GM08714 (cell line): ENCODE results near the gene MON1B.
"Not testable (repeated sequence)": the region's sequence is repeated elsewhere in the genome, so short reads cannot be mapped to it uniquely, and the experiment has no call there.

ENCODE experiments used
- H3K4me3 ChIP-seq: fragments of 200-500 bp; sonication (Bioruptor generic); 2 replicates; pipeline ENCODE4 v1.5.1; 2014; ENCODE audit warnings: mild to moderate bottlenecking, low read length, inconsistent platforms
- ZNF274 ChIP-seq: IDR thresholded peaks from 2 replicates; pipeline ENCODE4 v1.6.1; 2012; ENCODE audit warnings: mild to moderate bottlenecking, low read depth, low read length

MON1B gene

GRCh38 chr16:77183137-77183536 is 7.9 kb upstream of the MON1B start:
- TF ChIP-seq ZNF274, result no peak
- no peak overlapping the region for H3K4me3 ChIP-seq

- H3K4me3 ChIP-seq, result not testable (repeated sequence)
Measured at GRCh38 chr16:77186298-77186697, 4.7 kb upstream of the MON1B start.

DNA sequence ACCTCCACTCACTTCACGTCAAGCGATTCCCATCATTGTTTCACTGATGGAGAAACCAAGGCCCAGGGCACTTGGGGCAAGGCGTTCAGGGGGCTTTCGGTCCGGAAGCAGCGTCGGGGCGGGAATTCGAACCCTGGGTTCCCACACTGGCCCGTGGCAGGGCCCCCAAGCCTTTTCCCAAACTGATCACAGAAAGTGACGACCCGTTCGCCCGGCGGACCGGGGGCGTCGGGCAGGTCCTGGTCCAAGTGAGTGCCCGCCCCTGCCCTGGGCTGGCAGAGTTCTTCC is 856 bp upstream of the MON1B start:
- no peak for TF ChIP-seq ZNF274
- peak overlapping the region; percentile 84 for H3K4me3 ChIP-seq

DNA sequence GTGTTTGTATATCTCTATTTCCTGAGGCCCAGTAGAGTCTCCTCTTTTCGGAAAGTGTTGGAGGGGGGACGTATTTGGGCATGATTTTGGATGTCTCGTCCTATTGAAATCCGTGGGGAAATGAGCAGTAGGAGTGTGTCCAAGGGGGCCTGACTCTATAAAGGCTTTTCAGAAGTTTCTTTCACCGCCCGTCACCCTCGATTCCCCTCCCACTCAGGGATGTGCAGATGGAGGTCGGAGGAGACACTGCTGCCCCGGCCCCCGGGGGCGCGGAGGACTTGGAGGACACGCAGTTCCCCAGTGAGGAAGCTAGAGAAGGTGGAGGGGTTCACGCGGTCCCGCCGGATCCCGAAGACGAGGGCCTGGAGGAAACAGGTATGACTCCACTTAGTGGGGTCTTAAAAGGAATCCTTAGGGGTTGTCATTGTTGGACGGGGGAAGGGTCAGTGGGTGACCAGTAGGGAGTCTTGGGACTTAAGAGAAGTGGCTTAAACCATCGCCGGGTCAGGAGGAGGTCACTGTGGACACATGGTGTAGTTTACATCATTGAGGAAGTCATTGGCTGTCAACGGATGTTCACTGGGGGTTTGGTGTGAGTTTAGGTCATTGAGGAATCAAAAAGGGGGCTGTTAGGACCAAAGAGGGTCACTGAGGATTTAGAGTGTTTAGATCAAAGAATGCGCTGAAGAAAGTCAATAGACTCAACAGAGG is 424 bp downstream of the MON1B start:
- no peak for TF ChIP-seq ZNF274
- H3K4me3 ChIP-seq, result peak overlapping the region; percentile 96

DNA sequence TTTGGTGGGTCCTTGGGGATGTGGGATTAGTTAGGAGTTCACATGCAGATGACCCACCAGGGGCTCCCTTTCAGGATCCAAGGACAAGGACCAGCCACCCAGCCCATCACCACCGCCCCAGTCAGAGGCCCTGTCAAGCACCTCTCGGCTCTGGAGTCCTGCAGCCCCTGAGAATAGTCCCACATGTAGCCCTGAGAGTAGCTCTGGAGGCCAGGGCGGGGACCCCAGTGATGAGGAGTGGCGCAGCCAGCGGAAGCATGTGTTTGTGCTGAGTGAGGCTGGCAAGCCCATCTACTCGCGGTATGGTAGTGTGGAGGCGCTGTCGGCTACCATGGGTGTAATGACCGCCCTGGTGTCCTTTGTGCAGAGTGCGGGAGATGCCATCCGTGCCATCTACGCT is 2.4 kb downstream of the MON1B start:
- TF ChIP-seq ZNF274, result no peak

DNA sequence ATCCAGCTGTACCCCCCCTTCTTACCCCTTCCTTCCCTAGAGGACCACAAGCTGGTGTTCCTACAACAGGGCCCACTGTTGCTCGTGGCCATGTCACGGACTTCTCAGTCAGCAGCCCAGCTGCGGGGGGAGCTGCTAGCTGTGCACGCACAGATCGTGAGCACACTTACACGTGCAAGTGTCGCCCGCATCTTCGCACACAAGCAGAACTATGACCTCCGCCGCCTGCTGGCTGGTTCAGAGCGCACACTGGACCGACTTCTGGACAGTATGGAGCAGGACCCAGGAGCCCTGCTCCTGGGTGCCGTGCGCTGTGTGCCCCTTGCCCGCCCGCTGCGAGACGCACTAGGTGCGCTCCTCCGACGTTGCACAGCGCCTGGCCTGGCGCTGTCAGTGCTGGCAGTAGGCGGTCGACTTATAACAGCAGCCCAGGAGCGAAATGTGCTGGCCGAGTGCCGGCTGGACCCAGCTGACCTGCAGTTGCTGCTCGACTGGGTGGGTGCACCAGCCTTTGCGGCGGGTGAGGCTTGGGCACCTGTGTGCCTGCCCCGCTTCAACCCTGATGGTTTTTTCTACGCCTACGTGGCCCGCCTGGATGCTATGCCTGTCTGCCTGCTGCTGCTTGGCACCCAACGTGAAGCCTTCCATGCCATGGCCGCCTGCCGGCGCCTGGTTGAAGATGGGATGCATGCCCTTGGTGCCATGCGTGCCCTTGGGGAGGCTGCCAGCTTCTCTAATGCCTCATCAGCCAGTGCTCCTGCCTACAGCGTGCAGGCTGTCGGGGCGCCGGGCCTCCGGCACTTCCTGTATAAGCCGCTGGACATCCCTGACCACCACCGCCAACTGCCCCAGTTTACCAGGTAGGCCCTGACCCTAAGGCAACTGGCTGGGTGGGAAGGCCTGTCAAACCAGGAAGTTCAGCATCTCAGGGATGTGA is 3.6 kb downstream of the MON1B start:
- no peak for TF ChIP-seq ZNF274
- no peak overlapping the region for H3K4me3 ChIP-seq

More for the DNA sequence above, 2.4 kb downstream of the MON1B start:
- no peak overlapping the region for H3K4me3 ChIP-seq

DNA sequence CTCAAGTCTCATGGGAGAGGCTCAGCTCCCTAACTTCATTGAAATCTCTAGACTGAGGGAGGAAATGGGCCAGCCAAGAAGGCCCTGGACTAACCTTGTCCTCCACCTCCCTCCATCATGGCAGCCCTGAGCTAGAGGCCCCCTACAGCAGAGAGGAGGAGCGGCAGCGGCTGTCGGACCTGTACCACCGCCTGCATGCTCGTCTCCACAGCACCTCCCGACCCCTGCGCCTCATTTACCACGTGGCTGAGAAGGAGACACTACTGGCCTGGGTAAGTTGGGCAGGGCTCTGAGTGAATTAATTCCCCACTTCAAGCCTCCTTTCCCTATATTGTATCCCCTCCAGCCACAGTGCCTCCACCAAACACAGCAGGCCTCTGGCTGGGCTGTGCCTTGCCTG is 4.4 kb downstream of the MON1B start:
- H3K4me3 ChIP-seq, result no peak overlapping the region
- TF ChIP-seq ZNF274, result no peak

- TF ChIP-seq ZNF274, result no peak
- H3K4me3 ChIP-seq, result no peak overlapping the region
Measured at GRCh38 chr16:77197747-77198146, 6.8 kb downstream of the MON1B start.

- TF ChIP-seq ZNF274, result no peak
- H3K4me3 ChIP-seq, result no peak within 1 kb of the TSS
Measured at GRCh38 chr16:77199211-77199610, 8.2 kb downstream of the MON1B start, which contains the start of gene SYCE1L. Gene SYCE1L, plus strand, starts transcription at chr16:77199408. Its CDS starts 44 bp downstream, at chr16:77199452.

DNA sequence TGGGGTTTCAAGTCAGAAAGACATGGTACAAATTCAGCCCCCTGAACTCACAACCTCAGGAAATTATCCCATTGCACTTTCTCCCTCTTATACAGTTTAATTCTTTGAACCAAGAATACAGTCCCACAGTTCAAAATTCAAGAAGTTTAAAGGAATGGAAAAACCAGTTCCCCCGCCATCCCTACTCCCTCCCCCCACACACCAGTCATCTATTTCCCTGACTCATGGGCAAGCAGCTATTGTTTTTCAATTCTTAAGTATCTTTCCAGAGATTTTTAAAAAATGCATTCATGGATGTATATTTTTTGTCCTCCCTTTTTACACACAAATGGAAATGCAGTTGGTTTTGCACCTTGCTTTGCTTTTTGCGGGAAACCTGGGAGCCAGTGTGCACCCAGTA is 15.5 kb downstream of the MON1B start:
- no peak for TF ChIP-seq ZNF274
- no peak overlapping the region for H3K4me3 ChIP-seq

DNA sequence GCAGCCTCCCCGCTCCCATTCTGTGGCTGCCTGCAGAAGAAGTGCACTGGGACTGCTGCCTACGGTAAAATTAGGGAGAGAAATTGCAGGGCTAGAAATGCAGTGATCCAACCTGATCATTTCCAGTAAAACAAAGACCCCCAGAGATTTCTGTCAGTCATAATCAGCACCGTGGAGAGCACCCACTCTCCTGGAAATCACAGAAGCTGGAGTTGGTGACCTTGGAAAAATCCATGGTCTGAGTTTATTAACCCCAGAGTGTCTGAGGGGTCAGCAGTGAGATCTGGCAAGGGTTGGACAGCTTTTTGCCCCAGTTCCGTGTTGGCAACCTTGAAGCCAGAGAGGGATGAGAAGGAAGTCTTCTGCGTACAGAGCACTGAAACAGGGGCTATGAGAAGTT is 16.0 kb downstream of the MON1B start:
- H3K4me3 ChIP-seq, result no peak overlapping the region
- no peak for TF ChIP-seq ZNF274

GRCh38 chr16:77208382-77208781 is 17.4 kb downstream of the MON1B start:
- no peak for TF ChIP-seq ZNF274
- H3K4me3 ChIP-seq, result no peak overlapping the region

DNA sequence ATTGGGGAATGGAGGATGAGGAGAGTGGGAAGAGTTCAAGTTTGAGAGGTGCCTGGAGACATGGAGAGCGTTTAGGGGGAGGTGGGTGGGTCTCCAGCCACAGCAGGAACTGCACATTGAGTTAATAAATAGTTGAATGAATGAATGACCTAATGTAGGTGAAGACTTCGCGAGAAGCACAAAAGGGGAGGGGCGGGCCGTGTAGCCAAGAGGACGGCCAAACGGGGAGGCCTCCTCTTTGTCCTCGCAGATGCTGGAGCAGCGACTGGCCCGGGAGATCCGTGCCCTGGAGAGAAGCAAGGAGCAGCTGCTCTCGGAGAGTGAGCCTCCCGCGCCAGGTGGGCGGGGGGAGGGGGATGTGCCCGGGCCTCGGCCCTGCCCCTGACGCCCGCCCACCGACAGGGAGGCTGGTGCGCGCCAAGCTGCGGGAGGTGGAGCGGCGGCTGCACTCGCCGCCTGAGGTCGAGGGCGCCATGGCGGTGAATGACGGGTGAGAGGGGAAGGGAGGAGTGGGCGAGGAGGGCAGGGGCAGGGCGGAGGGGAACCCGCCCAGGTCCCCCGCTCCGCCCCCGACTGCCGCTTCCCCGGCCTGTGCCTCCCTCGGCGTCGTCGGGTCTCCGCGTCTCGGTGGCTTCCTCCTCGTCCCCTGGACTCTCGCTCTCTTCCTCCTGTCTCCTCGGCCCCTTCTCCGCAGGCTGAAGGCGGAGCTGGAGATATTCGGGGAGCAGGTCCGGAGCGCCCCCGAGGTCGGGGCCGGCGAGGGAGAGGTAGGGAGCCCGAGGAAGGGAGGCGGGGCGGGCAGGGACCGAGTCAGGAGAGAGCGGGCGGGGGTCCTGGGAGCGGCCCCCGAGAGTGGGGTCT is 21.1 kb downstream of the MON1B start:
- no peak for TF ChIP-seq ZNF274
- peak overlapping the region; percentile 72 for H3K4me3 ChIP-seq
